ENCODE measurements around the gene ANKRD60.

The ANKRD60 gene

GRCh38 chr20:58175836-58176235 lies 52.6 kb downstream of the ANKRD60 start:
- no peak overlapping the region for H3K27ac ChIP-seq
- TF ChIP-seq CTCF (conservative IDR thresholded peaks at IDR 0.05) = no peak
- no peak for TF ChIP-seq ZFX (IDR thresholded peaks at IDR 0.05)

- TF ChIP-seq ZFX (IDR thresholded peaks at IDR 0.05) = no peak
- TF ChIP-seq CTCF (conservative IDR thresholded peaks at IDR 0.05) = no peak
- H3K27ac ChIP-seq = no peak overlapping the region
Observed at GRCh38 chr20:58175425-58175824, 53.0 kb downstream of the ANKRD60 start.

- no peak overlapping the region for H3K27ac ChIP-seq
- TF ChIP-seq ZFX (IDR thresholded peaks at IDR 0.05) (no peak), CTCF (conservative IDR thresholded peaks at IDR 0.05) (no peak)
Observed at GRCh38 chr20:58174708-58175280, 53.7 kb downstream of the ANKRD60 start.

GRCh38 chr20:58173930-58174707 lies 54.3 kb downstream of the ANKRD60 start:
- H3K27ac ChIP-seq = no peak overlapping the region
- TF ChIP-seq ZFX (IDR thresholded peaks at IDR 0.05) = no peak
- TF ChIP-seq CTCF (conservative IDR thresholded peaks at IDR 0.05) = no peak

GRCh38 chr20:58173091-58173490 lies 55.4 kb downstream of the ANKRD60 start:
- no peak overlapping the region for H3K27ac ChIP-seq
- no peak for TF ChIP-seq ZFX (IDR thresholded peaks at IDR 0.05)
- TF ChIP-seq CTCF (conservative IDR thresholded peaks at IDR 0.05) = no peak

- H3K27ac ChIP-seq = no peak overlapping the region
- TF ChIP-seq CTCF (conservative IDR thresholded peaks at IDR 0.05) = no peak
- TF ChIP-seq ZFX (IDR thresholded peaks at IDR 0.05) = no peak
Observed at GRCh38 chr20:58171796-58172425, 56.5 kb downstream of the ANKRD60 start.

- H3K27ac ChIP-seq = no peak overlapping the region
- TF ChIP-seq CTCF (conservative IDR thresholded peaks at IDR 0.05) (no peak), ZFX (IDR thresholded peaks at IDR 0.05) (no peak)
Observed at GRCh38 chr20:58169450-58169849, 59.0 kb downstream of the ANKRD60 start.

Data from C4-2B (cell line).